ENCODE data around the gene KIT. TPM values are rescaled to one million over a fixed set of nuclear protein-coding genes. Genes with fewer than 3 reads are reported as not detected.

KIT gene
- polyA plus RNA-seq, 1 experiment: 3.3 TPM

GRCh38 chr4:54737421-54737820 is 79.7 kb downstream of the KIT start:
- Histone ChIP-seq H3K4me3 (ENCODE audit: low read depth, low read length) (no peak overlapping the region), H3K27me3 (ENCODE audit: control insufficient read depth, insufficient read depth, low read length) (no peaks in the 10 kb centered on the region; the same call in 1 of the 2 replicates), H3K36me3 (ENCODE audit: control insufficient read depth, insufficient read depth, low read length) (no peaks in the 10 kb centered on the region)
- DNase-seq (ENCODE audit: low read depth): no peak
- TF ChIP-seq, protein P1, sequence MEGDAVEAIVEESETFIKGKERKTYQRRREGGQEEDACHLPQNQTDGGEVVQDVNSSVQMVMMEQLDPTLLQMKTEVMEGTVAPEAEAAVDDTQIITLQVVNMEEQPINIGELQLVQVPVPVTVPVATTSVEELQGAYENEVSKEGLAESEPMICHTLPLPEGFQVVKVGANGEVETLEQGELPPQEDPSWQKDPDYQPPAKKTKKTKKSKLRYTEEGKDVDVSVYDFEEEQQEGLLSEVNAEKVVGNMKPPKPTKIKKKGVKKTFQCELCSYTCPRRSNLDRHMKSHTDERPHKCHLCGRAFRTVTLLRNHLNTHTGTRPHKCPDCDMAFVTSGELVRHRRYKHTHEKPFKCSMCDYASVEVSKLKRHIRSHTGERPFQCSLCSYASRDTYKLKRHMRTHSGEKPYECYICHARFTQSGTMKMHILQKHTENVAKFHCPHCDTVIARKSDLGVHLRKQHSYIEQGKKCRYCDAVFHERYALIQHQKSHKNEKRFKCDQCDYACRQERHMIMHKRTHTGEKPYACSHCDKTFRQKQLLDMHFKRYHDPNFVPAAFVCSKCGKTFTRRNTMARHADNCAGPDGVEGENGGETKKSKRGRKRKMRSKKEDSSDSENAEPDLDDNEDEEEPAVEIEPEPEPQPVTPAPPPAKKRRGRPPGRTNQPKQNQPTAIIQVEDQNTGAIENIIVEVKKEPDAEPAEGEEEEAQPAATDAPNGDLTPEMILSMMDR (IDR thresholded peaks at IDR 0.05; ENCODE audit: insufficient read depth, low read depth, low read length): no peak
- POLR2A ChIA-PET: no interaction called here
- CTCF ChIA-PET: interaction anchor here (0.9 kb wide), 1 partner anchor 9 kb away, joined by 4 read pairs; no protein-coding TSS in a partner anchor

DNA sequence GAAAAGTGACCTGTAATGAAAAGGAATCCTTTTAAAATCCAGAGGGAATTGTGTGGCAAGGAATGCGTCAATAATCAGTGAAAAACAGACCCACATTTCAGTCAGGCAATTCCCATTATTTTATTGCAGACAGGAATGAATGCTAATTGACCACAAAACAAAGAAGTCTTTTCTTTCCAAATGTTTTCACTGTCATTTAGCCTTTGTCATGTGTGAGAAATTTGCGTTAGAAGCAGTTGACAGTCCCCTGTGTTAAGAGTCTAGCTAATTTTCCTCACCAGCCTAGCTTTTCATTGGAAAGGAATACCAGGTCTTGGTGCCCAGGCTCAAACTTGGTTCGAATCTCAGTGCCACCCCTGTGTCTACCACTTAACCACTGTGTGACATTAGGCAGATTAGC is 83.4 kb downstream of the KIT start:
- Histone ChIP-seq H3K27me3 (ENCODE audit: control insufficient read depth, insufficient read depth, low read length) (peaks cover 2% of the 10 kb centered on the region; the same call in 1 of the 2 replicates), H3K4me3 (ENCODE audit: low read depth, low read length) (no peak overlapping the region), H3K36me3 (ENCODE audit: control insufficient read depth, insufficient read depth, low read length) (no peaks in the 10 kb centered on the region)
- TF ChIP-seq, protein P1 (IDR thresholded peaks at IDR 0.05; ENCODE audit: insufficient read depth, low read depth, low read length): no peak
- no peak for DNase-seq (ENCODE audit: low read depth)
- POLR2A ChIA-PET: no interaction called here
- CTCF ChIA-PET: interaction anchor here (1.2 kb wide), 1 partner anchor 98 kb away, joined by 3 read pairs; no protein-coding TSS in a partner anchor

- 0 out of 2 replicates have a peak, but pooled peaks cover 2% of the 10 kb centered on the region for H3K27me3 ChIP-seq (ENCODE audit: control insufficient read depth, insufficient read depth, low read length)
- ChIA-PET POLR2A (interaction anchor here (0.7 kb wide), 1 partner anchor 84 kb away, joined by 3 read pairs; no protein-coding TSS in a partner anchor), CTCF (no interaction called here)
- DNase-seq (ENCODE audit: low read depth): no peak
- no peak overlapping the region for H3K4me3 ChIP-seq (ENCODE audit: low read depth, low read length)
- no peaks in the 10 kb centered on the region for H3K36me3 ChIP-seq (ENCODE audit: control insufficient read depth, insufficient read depth, low read length)
- TF ChIP-seq, protein P1 (IDR thresholded peaks at IDR 0.05; ENCODE audit: insufficient read depth, low read depth, low read length): no peak
Measured at GRCh38 chr4:54742636-54743399, 85.1 kb downstream of the KIT start.

GRCh38 chr4:54743562-54743961 is 85.8 kb downstream of the KIT start:
- DNase-seq (ENCODE audit: low read depth): no peak

GRCh38 chr4:54744487-54744886 is 86.7 kb downstream of the KIT start:
- POLR2A ChIA-PET: no interaction called here

More at GRCh38 chr4:54743562-54743961, 85.8 kb downstream of the KIT start:
- 0 out of 2 replicates have a peak, but pooled peaks cover 2% of the 10 kb centered on the region for H3K27me3 ChIP-seq (ENCODE audit: control insufficient read depth, insufficient read depth, low read length)
- H3K36me3 ChIP-seq (ENCODE audit: control insufficient read depth, insufficient read depth, low read length): no peaks in the 10 kb centered on the region
- ChIA-PET CTCF (no interaction called here), POLR2A (no interaction called here)
- no peak overlapping the region for H3K4me3 ChIP-seq (ENCODE audit: low read depth, low read length)
- TF ChIP-seq, protein P1 (IDR thresholded peaks at IDR 0.05; ENCODE audit: insufficient read depth, low read depth, low read length): no peak

More at GRCh38 chr4:54744487-54744886, 86.7 kb downstream of the KIT start:
- Histone ChIP-seq H3K4me3 (ENCODE audit: low read depth, low read length) (no peak overlapping the region), H3K36me3 (ENCODE audit: control insufficient read depth, insufficient read depth, low read length) (no peaks in the 10 kb centered on the region), H3K27me3 (ENCODE audit: control insufficient read depth, insufficient read depth, low read length) (0 out of 2 replicates have a peak, but pooled peaks cover 2% of the 10 kb centered on the region)
- no peak for DNase-seq (ENCODE audit: low read depth)
- TF ChIP-seq, protein P1 (IDR thresholded peaks at IDR 0.05; ENCODE audit: insufficient read depth, low read depth, low read length): no peak
- CTCF ChIA-PET: interaction anchor here (0.7 kb wide), 1 partner anchor 202 kb away, joined by 3 read pairs; no protein-coding TSS in a partner anchor
